GM18867 (cell line): Measurements from ENCODE around the gene DHX57.

ENCODE experiments used
- ATAC-seq: cut with Tn5 transposase; IDR thresholded peaks from one replicate; pipeline ENCODE4 v1.9.1; 2021; ENCODE audit warnings: mild to moderate bottlenecking, moderate library complexity; ENCODE audit not compliant: unreplicated experiment

DHX57 gene, protein sequence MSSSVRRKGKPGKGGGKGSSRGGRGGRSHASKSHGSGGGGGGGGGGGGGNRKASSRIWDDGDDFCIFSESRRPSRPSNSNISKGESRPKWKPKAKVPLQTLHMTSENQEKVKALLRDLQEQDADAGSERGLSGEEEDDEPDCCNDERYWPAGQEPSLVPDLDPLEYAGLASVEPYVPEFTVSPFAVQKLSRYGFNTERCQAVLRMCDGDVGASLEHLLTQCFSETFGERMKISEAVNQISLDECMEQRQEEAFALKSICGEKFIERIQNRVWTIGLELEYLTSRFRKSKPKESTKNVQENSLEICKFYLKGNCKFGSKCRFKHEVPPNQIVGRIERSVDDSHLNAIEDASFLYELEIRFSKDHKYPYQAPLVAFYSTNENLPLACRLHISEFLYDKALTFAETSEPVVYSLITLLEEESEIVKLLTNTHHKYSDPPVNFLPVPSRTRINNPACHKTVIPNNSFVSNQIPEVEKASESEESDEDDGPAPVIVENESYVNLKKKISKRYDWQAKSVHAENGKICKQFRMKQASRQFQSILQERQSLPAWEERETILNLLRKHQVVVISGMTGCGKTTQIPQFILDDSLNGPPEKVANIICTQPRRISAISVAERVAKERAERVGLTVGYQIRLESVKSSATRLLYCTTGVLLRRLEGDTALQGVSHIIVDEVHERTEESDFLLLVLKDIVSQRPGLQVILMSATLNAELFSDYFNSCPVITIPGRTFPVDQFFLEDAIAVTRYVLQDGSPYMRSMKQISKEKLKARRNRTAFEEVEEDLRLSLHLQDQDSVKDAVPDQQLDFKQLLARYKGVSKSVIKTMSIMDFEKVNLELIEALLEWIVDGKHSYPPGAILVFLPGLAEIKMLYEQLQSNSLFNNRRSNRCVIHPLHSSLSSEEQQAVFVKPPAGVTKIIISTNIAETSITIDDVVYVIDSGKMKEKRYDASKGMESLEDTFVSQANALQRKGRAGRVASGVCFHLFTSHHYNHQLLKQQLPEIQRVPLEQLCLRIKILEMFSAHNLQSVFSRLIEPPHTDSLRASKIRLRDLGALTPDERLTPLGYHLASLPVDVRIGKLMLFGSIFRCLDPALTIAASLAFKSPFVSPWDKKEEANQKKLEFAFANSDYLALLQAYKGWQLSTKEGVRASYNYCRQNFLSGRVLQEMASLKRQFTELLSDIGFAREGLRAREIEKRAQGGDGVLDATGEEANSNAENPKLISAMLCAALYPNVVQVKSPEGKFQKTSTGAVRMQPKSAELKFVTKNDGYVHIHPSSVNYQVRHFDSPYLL (N-terminal part only)

DNA sequence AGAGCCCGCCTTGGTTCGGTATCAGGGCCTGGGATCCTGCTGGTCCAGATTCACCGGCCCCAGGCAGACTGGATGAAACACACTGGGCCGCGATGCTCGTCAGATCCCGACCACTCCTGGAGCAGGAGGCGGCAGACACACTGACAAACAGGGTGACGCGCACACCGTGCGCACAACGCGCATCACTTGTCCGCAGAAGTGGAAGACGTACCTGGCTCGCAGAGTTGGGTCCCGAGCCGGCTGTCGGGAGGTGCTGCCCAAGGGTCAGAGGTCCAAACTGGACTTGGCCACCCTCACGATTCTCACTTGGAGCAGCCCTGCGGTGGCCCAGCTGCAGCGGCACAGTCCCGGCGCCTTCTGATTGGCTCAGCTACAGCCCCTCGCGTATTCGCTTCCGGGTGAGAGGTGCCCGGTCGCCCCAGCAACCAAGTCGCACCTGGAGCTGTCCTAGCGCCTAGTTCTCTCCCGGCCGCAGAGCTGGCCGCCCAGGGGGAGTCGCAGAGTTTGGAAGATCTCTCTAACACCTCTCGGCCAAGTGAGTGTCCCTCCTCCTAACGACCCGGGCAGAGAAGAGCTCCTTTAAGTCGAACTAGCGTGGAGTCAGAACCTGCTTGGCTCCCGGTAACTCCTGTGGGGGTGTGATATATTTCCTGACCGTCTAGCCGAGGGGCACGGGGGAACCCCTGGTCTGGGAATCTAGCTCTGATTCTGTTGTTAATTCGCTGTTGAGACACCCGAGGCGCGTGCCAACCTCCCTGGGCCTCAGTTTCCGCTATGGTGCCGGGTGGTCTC is at the start of gene DHX57, which contains the start of gene MORN2:
Gene DHX57, minus strand, starts transcription at position 359 of the 792 bp plus-strand sequence. CDS start 7,529 bp downstream, outside the sequence.
Gene MORN2, plus strand, starts transcription at position 401 of the 792 bp plus-strand sequence.
- ATAC-seq: peak; percentile 100

DNA sequence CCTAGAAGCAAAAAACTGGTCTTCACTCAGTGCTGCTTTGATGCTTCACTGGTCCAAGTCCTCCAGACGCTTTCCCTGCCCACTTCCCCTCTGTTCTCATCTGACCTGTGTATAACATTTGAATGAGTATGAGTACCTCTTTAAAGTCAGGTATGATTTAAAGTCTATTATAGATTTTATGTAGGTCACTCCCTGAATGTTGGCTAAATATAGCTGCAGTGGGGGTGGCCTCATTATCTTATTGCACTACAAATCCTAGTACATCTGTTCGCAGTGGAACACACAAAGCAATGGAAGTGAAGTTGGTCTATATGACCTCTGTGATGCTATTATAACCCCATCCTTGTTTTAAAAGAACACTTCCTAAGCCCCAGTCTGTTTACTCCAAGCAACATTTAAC is 47.2 kb upstream of the DHX57 start:
- no peak for ATAC-seq

DNA sequence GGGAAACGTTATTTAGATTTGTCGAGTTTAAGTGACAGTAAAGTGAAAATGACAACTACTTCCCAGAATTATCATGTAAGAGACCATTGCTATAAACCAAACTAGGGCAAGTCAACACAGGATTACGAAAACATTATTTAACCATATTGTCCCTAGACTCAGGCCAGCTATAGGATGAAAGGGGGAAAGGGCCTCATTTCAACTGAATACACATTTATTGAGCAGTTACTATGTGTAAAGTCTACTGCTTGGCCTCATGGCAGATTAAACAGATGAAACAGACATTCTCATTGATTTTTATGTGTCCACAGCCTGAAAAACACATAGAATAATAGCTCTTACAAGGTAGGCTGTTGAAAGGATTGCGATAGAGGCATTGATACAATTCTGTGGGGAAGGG is 46.7 kb upstream of the DHX57 start:
- ATAC-seq: no peak

DNA sequence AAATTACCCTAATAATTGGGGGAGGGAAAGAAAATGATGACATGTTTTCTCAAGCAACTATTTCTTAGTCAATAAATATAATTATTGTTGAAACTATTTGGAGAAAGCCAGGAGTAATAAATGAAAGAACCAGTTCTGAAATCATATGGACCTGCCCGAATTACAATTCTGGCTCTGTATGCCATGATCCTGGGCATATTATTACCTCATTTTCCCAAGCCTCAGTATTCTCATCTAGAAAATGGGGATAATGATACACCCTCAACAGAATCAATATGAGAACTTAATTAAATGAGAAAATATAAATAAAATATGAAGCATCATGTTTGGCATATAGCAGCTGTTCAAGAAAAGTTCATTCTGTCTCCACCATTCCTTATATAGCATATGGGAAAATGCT is 36.9 kb upstream of the DHX57 start:
- ATAC-seq: no peak

DNA sequence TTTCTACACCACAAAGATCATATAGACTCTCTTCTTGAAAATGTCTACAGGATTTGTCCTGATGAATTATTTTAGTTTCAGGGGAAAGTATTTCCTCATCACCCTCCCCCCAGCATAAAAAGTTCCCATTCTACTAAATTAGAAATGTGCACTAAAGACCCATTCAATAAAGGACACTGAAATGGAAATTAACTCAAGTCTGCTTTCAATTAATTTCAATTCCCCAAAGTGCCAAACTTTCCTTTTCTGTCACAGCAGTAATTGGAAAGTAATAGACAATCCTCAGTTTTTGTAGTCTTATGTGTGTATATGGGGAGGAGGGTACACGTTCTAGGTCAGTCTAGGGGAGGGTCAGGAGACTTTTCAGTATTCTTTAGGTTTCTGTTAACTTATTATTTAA is 35.5 kb upstream of the DHX57 start:
- no peak for ATAC-seq

DNA sequence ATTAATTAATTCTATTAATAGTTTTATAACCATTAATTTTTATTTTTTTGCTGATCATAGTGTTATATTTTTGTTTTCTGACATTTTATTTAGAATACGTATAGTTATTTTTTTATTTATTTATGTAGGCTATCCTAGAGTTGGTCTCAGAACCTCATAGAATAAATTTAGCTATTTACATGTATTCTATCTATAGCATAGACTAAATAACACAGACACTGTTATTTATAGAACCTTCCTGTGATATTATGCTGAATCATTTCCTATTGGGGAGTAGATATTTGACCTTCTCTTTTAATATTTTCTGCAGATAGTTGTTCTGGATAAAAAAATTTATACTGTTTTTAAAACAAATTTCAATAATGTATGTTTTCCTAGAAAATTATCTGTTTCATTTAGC is 34.1 kb upstream of the DHX57 start:
- ATAC-seq: no peak

DNA sequence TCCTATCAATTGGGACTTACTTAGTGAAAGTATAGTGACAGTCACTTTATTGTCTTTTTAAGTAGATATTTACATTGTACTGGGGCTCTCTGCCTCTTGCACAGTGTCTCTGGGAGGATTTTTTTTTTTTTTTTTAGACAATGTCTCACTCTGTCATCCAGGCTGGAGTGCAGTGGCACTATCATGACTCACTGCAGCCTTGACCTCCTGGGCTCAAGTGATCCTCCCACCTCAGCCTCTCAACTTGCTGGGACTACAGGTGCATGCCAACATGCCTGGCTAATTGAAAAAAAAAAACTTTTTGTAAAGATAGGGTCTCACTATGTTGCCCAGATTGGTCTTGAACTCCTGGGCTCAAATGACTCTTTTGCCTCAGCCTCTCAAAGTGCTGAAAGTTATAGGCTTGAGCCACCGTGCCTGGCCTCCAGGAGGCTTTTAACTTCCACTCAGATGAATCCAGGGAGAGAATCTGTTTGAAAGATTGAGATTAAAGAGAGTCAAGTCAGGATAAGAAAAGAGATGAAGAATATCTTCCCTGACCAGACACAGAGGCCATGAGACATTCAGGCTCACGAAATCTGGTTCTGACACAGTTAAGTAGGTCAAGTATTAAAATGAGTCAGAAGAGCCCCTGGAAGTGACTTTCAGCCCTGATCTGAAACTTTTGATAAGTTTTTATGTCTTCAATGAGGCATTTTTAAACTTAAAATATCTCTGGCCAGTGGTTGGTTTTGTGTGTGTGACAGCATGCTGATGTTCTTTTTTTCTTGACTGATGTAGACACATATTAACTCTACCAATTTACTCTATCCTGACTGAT is 32.2 kb upstream of the DHX57 start:
- peak; percentile 93 for ATAC-seq

DNA sequence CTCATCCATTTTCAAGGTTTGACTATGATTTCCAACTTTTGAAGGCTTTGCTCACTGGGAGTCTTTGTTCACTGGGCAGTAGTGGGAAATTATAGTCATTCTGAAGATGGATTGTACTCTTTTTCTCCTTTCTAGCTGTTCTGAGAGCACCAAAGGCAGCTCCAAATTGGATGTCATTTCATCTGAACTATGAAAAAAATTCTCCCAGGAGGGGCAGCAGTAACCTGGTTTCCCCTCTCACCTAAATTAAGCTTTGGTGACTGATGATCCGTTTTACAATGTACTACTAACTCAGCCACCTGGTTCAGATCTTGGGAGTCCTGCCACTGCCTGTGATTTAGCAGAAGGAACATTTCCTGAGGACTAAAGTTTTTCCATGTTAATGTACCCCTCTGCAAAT is 31.5 kb upstream of the DHX57 start:
- no peak for ATAC-seq

DNA sequence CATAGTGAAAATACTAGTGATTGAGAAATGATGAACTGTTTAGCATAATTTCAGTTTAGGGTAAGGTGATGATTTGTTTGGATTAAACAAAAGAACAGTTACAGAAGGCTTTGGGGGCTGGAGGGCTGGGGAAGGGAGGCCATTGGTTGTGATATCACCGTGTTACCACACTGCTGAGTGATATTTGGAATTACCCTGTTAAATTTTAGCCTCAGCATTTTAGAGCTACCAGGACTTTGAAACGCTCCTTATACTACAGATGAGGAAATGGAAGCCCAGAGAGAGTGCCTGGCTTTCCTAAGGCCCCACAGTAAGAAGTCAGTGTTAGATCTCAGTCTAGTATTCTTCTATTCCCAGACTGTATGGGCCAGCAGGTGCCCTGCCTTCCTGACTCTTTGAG is 29.5 kb upstream of the DHX57 start:
- no peak for ATAC-seq

DNA sequence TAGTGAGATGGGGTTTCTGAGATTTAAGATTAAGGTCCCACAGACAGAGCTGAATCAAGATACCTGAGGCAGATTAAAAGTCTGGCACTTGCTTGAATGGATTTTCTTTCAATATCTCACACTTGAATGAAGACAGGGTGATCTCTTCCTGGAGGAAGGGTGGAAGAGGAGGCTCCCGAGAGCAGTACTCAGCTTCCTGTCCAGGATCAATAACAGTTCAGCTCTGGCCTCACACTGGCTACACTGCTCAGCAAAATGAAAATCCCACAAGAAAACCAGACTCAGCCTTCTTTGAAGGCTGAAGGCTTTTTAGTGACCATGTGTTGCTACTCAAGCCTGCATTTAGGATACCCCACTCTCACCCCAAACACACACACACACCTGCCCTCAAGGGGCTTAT is 25.0 kb upstream of the DHX57 start:
- no peak for ATAC-seq

DNA sequence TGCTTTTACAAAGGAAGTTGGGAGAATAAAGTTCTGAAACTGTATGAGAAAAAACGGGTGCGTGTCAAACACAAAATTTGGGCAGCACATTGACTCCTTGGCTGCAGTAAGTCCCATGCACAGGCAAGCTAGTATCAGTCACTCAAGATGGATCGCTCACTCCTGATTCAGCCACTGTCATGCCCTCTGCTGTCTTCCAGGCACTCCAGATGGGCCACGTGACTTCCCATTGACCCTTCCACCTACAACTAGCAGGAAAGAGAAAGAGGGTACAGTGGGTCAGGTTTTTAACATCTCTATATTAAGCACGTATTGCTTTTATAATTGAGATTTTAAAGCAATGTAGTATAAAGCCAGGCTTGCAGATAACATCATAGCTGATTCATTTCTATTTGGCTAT is 22.5 kb upstream of the DHX57 start:
- ATAC-seq: no peak

DNA sequence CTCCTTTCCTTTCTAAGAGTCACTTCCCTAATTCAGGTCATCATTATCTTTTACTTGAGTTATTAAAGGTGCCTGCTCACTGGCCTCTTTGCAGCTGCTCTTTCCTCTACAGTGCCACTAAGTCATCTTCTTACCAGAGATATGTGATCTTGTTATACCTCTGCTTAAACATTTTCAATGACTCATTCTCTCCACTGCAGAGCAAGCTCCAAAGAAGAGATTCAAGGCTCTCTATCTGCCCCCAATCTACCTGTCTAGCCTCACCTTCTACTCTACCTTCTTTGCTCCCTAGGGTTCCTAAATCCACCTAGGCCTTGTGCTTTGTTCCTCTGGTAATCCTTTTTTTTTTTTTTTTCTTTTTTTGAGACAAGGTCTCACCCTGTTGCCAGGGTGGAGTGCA is 17.1 kb upstream of the DHX57 start:
- ATAC-seq: no peak

DNA sequence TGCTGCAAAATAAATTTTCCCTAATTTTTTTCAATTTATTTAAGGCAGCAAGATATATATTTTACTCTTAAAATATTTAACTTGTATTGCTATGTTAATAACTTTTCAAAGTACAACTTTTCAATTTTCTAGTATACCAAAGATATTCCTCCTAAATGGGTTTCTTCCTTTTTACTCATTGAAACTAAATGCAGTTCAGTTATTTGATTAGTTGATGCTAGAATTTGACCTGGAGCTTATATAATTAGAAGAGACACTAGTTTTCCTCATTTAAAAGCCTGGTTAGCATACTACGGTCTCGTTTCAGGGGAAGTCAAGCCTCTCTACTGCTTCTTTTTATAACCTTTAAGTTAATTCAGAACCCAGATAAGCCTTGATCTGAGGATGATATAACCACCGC is 13.8 kb upstream of the DHX57 start, which contains the start of gene ARHGEF33:
Gene ARHGEF33, plus strand, starts transcription at position 301 of the 400 bp plus-strand sequence. CDS start 29,573 bp downstream, outside the sequence.
- no peak for ATAC-seq

DNA sequence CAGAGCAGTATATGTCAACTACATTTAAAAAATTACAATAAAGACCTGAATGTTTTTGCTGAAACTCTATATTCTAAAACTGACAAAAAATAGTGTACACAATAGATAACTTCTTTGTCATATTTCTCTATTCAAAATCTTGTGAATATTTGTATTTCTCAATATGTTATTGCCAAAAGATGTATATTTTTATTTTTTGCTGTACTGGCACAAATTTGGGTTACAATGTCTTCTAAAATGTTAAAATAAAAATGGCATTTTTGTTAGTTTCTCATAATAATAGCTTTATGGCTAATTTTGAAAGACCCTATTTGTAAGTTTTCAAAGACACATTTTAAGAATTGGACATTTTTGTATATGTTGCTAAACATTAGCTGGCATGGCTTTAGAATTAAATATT is 13.3 kb upstream of the DHX57 start:
- no peak for ATAC-seq

DNA sequence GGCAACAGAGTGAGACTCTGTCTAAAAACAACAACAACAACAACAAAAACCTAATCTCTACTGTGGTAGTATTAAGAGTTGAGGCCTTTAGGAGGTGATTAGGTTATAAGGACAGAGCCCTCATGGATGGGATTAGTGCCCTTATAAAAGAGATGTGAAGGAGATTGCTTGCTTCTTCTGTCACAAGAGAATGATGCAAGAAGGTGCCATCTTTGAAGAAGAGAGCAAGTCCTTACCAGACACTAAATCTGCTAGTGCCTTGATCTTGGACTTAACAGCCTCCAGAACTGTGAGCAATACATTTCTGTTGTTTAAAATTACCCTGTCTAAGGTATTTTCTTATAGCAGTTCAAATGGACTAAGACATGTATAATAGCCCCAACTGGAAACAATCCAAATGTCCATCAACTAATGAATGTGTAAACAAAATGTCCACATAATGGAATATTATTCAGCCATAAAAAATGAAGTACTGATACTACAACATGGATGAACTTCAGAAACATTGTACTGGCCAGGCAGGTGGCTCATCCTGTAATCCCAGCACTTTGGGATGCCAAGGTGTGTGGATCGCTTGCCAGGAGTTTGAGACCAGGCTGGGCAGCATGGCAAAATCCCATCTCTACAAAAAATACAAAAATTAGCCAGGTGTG is 12.3 kb upstream of the DHX57 start:
- no peak for ATAC-seq

DNA sequence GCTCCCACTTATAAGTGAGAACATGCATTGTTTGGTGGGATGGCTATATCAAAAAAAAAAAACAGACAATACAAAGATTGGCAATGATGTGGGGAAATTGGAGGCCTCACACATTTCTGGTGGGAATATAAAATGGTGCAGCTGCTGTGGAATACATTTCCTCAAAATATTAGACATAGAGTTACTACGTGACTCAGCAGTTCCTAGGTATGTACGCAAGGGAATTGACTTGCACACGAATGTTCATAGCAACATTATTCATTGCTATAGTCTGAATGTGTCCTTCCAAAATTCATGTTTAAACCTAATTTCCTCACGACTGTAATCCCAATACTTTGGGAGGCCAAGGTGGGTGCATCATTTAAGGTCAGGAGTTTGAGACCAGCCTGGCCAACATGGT is 11.6 kb upstream of the DHX57 start:
- no peak for ATAC-seq

DNA sequence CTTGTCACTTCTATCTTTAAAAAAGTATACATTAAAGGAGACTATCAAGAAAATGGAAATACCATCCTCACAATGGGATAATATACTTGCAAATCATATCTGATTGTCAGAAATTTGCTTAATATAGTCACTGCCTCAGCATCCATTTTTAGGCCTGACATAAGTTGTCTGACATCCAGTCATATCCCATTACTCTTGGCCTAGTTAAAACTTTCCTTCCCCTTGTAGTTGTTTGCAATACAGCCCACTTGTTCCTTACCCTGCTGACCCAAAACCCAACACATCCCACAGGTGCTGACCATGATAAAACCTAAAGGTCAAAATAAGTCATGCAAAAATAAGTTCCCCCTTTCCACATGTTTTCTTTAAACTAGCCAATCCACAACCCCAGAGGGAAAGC is 10.3 kb upstream of the DHX57 start:
- no peak for ATAC-seq

DNA sequence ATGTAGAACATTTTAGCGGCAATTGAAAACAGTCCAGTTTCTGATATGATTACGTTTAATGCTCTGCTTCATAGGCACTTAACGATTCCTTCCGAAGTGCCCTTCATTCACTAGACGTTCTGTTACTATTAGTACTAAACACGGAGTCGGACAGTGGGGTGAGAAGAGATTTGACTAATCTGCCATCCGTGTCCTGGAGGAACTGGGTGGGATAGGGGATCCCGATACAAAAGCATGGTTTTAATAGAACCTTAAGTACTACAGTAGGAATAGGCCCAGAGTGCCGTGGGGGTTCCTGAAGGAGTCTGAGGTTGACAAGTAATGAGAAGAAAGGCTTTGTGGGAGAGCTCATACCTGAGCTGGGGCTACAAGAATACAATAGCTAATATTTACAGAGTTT is 673 bp upstream of the DHX57 start:
- ATAC-seq: no peak

DNA sequence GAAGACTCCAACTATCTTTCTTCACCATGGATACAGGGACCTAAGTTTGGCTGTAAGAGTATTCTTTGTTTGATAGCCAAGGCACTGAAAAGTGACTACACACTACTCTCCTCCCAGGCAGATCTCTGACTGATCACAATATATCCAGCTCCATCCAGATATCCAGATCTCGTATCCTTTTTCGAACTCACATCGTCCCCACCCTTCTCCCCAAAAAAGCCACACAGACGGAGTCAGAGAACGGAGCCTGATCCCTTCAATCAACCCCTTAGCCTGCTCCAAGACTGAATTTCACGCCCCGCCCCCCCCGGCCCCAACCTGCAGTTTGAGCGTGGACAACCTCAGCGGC is 533 bp downstream of the DHX57 start:
- ATAC-seq: no peak
